Neural cell (in vitro differentiated cells): ENCODE results near the gene CNNM2.

Source experiments
- EZH2 ChIP-seq: fragments of 200-600, 300-800 bp; shearing (Covaris generic), sonication (generic); IDR thresholded peaks from 2 replicates; pipeline ENCODE4 v1.6.1; 2014; ENCODE audit warnings: antibody characterized with exemption, low read length, borderline replicate concordance, mild to moderate bottlenecking; ENCODE audit not compliant: insufficient read depth, poor library complexity, severe bottlenecking
- POLR2AphosphoS5 ChIP-seq: IDR thresholded peaks from 2 replicates; pipeline ENCODE4 v1.6.1; 2012
- TF ChIP-seq, protein P1 (sequence below): fragments of 450-650 bp; IDR thresholded peaks from 2 replicates; pipeline ENCODE4 v1.5.1; 2014; ENCODE audit warnings: antibody characterized with exemption, mild to moderate bottlenecking, moderate library complexity; ENCODE audit not compliant: poor library complexity, severe bottlenecking

DNA sequence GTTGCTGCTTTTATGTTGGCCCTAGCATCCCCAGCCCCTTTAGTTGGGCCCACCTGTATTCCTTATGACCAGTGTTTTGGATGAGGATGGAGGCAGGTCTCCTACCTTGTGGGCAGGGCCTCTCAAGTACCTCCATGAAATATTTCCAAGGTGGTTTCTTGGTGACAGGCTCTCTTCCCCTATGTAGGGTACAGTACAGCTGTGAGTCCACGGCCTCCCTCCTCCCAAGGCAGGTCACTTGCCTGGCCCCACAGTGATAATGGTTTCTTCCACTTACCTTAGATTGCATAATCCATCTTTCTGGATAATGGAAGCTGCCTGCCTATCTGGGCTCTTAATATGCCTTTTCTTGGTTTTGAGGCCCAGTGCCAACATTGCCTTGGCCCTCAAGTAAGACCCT, 164.6 kb downstream of the CNNM2 start:
- no peak for TF ChIP-seq EZH2
- TF ChIP-seq POLR2AphosphoS5, result no peak
- TF ChIP-seq, protein P1, sequence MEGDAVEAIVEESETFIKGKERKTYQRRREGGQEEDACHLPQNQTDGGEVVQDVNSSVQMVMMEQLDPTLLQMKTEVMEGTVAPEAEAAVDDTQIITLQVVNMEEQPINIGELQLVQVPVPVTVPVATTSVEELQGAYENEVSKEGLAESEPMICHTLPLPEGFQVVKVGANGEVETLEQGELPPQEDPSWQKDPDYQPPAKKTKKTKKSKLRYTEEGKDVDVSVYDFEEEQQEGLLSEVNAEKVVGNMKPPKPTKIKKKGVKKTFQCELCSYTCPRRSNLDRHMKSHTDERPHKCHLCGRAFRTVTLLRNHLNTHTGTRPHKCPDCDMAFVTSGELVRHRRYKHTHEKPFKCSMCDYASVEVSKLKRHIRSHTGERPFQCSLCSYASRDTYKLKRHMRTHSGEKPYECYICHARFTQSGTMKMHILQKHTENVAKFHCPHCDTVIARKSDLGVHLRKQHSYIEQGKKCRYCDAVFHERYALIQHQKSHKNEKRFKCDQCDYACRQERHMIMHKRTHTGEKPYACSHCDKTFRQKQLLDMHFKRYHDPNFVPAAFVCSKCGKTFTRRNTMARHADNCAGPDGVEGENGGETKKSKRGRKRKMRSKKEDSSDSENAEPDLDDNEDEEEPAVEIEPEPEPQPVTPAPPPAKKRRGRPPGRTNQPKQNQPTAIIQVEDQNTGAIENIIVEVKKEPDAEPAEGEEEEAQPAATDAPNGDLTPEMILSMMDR, result no peak
